Middle frontal gyrus (tissue), 1 donor: Measurements from ENCODE around the gene KCTD11.
"Not testable (repeated sequence)": the region's sequence is repeated elsewhere in the genome, so short reads cannot be mapped to it uniquely, and the experiment has no call there.

ENCODE experiments used
- DNase-seq: peaks from one replicate; pipeline ENCODE4 v3.0.0-alpha.2; 2015; ENCODE audit warnings: low spot score; ENCODE audit errors: extremely low spot score

The KCTD11 gene

DNA sequence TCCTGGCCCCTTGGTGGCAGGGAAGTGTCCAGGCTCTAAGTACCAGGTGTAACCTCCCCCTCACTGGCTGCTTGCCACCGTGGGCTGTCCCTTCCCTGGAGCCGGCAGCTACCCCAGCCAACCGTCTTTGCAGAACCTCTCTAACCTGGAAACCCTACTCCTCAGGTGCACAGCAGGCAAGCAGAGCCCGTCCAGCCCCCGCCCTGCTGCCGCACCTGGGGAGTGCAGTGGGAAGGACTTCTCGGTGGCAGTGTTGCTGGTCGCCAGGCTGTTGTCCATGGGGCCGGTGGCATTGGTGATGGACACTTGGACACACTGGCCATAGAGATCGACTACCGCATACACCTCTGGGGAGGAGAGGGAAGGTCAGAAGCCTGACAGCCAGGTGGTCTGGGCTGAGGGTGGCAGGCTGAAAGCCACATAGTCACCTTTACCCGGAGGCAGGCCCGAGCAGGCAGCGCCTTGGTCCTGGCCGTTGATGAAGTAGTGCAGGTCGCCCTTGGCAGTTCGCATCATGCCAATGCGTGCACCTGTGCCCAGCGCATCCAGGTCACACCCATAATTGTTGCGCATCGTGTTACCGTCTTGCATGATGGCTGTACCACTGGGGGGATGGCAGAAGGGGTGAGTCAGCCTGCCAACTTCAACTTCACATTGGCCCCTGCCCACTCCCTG, 29.3 kb upstream of the KCTD11 start:
- DNase-seq = no peak

DNA sequence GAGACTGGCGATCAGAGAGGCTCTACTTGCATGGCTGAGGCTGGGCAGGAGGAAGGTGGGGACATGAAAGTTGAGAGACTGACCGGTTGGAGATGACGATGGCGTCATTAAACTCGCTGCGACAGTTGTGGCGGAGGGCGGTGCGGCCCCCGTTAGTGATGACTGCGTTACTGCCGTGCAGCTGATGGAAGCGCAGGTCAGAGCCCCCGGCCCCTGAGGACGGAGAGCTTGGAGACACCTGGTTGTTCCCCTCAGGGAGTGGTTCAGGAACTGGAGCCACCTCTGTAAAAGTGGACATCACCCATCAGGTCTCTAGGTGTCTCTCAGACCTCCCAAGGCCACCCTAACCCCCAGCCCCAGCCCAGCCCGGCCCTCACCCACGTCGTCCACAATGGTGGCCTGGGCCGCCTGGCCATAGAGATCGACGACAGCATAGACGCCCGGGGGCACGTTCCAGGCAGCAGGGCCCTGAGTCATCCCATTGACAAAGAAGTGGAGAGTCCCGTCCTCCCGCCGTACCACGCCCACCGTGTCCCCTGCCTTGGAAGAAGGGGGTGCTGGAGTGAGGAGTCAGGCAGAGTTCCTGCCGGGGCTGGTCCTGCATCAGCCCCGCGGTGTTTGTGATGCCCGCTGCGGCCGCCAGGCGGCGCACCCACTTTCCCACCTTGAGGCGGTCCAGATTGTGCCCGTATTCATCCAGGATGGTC, 28.1 kb upstream of the KCTD11 start:
- DNase-seq = no peak

DNA sequence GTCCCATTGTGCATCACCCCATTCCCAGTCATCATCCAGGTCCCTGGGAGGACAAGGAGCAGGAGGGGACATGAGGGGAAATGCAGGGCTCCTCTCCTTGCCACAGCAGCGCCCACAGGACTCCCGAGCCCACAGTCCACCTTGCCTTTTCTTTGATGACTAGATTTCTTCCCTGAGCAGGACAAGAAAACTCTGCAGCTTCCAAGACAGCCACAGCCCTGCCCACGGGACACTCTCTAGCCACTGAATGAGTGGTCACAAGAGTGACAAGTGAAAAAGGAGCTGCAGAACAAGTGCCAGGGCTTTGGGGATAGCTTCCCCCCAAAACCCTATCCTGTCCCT, 27.6 kb upstream of the KCTD11 start:
- no peak for DNase-seq

DNA sequence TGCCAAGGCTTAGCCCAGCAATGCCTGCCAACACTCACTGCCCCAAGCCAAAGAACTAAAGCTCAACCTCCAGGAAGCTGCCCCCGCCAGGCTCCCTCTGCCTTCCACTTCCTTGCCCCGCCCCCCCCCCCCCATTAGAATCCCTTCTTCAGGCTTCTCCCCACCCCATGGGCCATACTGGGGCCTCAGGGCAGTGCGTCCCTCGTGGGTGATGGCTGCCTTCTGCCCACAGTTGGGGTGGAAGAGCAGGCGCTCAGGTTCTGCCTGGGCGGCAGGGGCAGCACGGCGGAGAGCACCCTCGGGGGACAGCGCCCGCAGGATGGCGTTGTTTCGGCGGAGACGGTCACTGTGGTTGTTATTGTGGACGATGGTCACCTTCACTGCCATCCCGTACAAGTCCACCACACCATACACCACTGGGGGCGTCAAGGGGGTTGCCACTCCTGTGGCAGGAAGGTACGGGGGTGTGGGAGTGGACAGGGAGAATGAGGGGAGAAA, 26.9 kb upstream of the KCTD11 start:
- DNase-seq = no peak

DNA sequence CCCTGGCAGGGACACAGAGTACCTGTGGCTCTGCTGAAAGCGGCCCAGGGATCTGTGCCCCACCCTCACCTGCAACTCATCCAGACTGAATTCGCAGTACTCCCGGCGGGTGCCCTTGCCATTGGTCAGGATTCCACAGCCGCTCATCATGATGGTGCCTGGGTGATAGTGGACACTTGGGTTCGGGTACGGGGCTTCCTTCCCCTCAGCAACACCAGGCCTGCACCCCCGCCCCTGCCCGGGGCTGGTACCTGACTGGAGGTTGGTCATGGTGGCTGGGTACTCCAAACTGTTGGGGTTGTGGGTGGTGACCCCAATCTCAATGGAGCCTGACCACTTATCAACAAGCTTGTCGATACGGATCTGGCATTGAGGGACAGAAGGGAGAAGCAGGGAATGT, 25.8 kb upstream of the KCTD11 start:
- no peak for DNase-seq

DNA sequence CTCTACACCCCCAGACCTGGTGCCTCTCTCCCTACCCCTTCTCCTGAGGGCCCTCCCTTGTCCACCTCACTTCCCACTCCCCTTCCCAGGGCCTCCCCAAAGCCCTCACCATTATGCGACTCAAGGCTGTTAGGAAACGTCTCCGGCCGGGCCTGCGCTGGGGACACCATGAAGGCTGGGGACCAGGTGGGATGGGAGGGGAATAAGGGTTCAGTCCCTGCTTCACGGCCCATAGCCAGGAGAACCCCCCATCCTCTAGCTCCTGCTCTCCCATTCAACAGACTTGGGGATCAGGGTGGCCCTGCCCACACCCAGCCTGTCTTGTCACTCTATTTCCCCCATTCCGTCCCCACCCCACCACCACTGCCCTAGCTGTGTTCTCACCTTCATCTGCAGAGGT, 24.9 kb upstream of the KCTD11 start:
- DNase-seq = no peak

DNA sequence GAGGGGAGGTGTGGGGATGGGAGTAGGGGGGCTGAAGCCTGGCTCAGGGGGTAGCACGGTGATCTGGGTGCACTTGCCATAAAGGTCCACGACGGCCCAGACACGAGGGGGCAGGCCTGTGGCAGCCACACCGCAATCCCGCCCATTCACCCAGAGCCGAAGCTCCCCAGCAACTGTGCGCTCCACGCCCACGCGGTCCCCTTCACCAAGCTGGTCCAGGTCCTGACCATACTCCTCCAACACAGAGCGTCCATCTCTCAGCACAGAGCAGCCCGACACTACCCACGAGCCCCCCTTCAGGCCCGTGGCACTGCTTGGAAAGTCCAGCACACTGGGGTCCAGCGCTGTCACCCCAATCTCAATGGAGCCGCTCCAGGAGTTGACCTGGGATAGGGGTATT, 24.5 kb upstream of the KCTD11 start:
- DNase-seq = no peak

DNA sequence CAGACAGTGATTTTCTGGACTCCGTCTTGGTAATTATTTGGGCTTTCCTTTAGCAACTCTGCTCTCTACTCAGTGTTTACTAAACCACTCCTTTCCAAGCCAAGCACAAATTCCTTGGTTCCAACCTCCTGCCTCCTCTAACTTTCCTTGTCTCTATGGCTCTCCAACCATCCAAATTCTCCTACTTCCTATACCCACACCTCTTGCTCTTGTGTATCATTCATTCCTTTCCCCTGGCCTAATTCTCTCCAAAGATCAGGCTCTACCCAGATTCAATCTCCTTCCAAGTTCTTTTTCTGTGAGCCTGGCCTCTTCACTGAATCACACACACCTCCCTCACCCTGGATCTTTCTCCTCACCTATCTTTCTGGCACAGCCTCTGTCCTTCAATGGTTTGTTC, 24.0 kb upstream of the KCTD11 start:
- DNase-seq = no peak

DNA sequence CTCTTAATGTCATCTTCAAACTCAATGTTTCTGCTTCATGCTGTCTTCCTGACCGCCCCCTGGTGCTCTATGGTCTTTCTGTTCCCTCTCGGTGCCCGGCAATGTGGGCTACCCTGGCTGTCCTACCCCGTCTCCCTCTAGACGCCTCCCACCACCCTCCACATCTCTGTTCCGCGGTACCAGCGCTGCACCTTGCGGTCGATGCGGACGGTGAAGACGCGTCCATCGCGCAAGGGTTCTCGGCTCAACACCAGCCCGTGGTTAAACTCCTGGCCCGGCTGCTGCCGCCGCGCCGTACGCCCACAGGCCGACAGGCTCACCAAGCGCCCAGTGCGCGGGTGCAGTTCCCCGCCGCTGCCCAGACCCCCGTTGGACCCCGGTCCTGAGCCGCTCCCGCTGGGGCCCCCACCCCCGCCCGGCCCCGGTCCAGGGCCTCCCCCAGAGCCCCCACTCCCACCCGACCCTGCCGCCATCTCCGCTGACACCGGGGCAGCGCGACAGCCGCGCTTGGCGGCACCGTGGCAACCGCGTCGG, 23.1 kb upstream of the KCTD11 start, which contains the start of gene NEURL4:
NEURL4 (minus strand) TSS at position 496 of the 534 bp plus-strand sequence; CDS start at position 473, 23 bp downstream.
- no peak for DNase-seq

DNA sequence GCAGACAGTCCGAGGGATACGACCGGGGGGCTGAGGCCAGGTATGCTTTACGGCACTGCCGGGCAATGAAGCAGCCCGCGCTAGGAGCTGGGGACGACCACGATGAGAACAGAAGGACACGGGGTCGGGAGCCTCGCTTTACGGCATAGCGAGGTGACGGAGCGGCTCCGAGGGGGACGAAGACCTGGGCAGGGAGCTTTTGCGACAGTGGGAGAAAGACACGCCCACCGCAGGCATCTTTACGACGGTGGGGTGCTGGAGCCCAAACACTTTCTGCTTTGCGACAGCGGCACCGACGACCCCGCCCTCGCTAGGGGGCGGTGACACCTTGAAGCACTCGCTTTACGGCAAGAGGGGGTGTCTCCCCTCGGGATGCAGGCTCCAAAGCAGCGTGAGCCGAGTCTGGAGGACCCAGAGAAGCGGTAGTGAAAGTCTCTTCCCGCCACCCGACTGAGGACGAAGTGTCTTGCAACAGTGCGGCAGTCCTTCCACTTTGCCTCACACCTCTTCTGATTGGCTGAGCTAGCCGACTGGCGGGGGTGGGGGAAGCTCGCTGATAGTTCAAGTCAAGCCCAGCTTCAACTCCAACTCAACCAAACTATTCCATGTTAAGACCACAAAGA, 22.5 kb upstream of the KCTD11 start:
- DNase-seq = peak; percentile 96

DNA sequence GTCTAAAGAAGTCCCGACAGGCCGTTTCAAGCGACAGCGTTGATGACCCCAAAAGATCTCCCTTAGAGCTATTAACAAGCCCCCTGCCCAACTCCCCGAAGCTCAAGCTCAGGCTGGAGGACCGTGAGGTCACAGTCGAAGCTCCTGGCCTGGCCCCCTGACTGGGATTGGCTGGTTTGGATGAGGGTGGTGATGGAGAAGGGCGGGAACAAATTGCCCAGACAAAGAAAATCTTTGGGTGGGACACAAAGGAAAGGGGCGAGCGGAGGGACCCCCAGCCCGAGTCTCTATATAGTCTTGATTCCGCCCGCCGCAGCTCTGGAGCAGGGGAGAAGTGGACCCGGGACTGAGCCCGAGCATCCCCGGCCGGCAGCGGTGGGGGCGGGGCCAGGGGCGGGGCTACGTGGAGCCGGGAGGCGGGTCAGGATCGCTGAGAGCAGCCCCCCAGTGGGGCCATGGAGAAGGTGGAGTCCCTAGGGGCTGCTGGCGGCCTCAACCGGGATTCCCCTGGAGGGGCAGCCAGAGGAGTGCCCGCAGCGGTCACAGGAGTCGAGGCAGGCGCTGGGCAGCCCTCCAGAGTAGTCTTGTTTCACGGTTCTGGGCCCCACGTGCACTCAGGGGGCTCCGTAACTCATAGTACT, 21.8 kb upstream of the KCTD11 start:
- DNase-seq = peak; percentile 44

DNA sequence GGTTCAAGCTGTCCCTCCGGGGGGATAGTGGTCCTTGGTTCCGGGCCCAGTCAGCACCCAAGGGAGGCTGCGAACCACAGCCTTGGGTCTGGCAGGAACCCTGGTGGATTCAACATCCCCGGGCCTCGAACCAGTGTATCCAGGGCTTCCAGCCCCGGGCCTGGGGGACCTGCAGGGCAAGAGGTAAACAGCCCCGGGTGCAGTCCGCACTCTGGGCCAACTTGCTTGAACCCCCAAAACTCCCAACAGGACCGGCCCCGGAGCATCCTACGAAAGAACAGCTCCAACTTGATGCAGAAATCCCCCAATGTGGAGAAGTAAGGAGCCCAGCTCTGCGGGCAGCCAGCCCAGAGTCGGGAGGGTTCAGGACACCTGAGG, 21.3 kb upstream of the KCTD11 start:
- no peak for DNase-seq

DNA sequence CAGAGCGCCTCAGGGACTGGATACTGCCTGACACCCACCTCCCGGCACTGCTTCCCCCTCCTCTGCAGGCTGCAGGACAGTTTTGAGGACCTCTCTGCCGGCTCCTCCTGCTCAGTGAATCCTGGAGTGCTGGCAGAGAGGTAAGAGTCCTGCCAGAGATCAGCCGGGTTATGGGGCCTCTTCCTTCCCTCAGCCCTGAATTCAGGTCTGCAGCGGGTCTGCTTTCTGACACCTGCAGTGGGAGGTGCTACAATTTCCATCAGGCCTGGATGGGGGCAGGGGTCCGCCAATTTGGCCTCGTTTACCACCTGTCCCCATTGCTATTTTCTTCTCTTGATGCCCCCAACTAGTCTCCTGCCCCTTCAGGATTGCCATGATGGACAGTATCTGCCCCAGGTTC, 19.9 kb upstream of the KCTD11 start:
- no peak for DNase-seq

DNA sequence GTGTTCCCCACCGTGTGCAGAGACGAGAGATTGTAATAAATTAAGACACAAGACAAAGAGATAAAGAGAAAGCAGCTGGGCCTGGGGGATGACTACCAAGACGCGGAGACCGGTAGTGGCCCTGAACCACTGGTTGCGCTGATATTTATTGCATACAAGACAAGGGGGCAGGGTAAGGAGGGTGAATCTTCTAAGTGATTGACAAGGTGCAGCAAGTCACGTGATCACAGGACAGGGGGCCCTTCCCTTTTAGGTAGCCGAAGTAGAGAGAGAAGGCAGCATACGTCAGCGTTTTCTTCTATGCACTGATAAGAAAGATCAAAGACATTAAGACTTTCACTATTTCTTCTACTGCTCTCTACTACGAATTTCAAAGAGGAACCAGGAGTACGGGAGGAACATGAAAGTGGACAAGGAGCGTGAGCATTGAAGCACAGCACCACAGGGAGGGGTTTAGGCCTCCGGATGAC, 19.3 kb upstream of the KCTD11 start:
- not testable (repeated sequence) for DNase-seq

DNA sequence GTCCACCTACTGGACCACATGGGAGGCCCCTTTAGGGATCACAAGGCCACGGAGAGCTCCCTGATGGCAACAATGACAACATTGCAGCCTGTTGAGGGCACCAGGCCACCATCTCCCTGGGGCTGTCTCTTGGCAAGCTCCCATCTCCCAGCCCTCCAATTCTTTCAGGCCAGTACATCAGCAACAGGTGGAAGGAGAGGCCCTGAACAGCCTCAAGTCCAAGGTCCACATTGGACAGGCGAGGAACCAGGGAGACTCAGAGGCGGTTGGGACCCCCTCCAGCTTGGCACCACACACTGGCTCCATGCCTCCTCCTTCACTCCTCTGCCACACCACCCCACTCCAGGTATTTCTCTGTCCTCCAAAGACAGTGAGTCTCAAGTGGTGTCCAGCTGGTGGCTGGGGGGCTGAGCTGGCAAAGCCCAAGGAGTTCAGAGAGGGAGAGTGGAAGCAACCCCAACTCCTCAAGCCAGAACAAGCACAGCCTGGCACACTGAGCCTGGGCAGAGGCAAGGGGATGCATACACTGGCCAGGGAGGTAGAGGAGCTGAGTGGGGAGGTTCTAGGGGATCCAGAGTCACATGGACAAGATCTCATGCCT, 16.9 kb upstream of the KCTD11 start:
- DNase-seq = no peak

DNA sequence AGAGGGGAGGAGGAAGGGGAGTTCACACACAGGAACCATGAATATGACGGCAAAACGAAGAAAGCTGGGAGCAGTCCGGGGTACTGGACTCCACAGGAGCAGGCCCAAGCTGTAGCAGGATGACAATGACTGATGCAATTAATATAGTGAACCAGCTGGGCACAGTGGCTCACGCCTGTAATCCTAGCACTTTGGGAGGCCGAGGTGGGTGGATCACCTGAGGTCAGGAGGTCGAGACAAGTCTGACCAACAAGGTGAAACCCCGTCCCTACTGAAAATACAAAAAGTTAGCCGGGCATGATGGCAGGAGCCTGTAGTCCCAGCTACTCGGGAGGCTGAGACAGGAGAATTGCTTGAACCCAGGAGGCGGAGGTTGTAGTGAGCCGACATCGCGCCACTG, 16.2 kb upstream of the KCTD11 start:
- not testable (repeated sequence) for DNase-seq

DNA sequence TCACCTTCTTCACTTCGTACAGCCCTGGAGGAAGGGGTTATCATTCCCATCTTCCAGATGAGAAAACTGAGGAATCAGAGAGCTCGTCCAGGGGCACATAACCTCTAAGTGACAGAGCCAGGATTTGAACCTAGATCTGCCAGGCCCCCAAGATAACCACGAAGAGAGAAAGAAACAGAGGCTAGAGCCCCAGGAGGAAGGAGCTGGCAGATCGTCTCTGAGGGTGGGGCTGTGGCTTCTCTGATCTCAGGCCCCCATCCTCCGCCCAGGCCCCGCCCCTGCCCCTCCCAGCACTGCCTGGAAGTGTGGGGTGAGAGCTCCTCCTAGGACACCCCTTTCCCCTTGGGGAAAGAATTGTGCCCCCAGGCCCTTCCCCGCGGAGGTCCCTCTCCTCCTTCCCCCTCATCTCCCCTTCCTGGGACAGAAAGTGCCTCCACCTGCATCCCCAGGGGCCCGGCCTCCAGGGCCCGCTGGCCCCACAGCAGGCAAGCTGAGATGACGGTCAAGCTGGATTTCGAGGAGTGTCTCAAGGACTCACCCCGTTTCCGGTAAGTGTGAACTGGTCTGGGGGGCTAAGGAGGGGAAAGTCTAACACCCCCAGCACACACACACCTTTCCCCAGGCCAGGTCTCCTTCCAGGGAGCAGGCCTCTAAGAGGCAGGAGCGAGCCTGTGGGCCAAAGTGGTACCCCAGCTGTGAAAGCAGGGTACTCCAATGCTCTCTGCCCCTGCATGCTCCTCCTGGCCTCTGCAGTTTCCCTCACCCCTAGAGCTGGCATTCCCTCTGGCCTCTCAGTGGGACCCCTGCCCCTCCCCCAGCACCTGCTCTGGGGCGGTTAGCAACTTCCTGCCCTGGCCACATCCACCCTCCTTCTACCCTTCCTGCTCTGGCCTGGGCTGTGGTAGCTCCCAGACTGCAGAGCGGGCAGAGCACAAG, 15.5 kb upstream of the KCTD11 start, which contains the start of gene ACAP1:
ACAP1 (plus strand) TSS at position 290 of the 936 bp plus-strand sequence; CDS start at position 496, 206 bp downstream.
- no peak for DNase-seq

DNA sequence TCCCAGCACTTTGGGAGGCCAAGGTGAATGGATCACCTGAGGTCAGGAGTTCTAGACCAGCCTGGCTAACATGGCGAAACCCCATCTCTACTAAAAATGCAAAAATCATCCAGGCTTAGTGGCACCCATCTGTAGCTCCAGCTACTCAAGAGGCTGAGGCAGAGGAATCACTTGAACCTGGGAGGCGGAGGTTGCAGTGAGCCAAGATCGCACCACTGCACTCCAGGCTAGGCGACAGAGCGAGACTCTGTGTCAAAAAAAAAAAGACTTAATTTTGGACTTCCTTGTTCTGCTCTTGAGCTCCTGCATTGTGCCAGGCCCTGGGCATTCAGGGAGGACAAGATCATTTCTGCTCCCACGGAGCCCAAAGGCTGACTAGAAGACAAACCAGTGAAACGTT, 14.4 kb upstream of the KCTD11 start:
- DNase-seq = not testable (repeated sequence)

DNA sequence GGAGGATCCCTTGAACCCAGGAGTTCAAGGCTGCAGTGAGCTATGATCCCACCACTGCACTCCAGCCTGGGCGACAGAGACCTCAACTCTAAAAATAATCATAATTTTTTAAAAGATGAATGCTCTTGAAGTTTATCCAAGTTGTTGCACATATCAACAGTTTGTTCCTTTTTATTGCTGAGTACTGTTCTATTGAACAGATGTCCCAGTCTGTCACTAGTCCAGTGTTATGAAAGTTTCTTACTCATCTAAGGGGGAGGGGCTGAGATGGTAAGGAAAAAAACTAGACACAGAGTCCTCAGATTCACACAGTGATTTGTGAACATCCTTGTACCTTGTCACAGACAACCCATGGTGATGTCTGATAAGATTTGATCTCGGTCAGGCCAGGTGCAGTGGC, 11.8 kb upstream of the KCTD11 start:
- no peak for DNase-seq

DNA sequence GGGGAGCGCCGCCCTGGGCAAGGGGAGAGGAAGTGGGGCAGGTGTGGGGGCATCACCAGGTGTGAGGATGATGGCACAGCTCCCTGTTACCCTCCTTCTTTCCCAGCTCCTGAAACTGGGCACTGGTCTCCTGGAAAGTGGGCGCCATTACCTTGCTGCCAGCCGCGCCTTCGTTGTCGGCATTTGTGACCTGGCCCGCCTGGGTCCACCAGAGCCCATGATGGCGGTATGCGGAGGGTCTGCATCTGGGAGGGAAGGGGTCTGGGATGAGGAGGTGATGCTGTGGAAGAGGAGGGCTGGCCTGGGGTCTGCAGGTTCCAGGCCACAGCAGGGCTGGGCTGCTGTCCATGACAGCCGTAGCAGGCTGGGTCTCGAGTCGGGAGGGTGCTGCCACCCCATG, 10.1 kb upstream of the KCTD11 start:
- DNase-seq = no peak
